ENCODE results near the gene OAF.
"Not testable (repeated sequence)": the region's sequence is repeated elsewhere in the genome, so short reads cannot be mapped to it uniquely, and the experiment has no call there.

Gene OAF

GRCh38 chr11:120210626-120211521 lies at the start of gene OAF:
Gene OAF (plus strand): TSS chr11:120211032. CDS start chr11:120211280, 248 bp downstream.
- no peak for DNase-seq (ENCODE audit: low read depth, low spot score)

GRCh38 chr11:120167659-120168058 lies 43.2 kb upstream of the OAF start:
- no peak for DNase-seq (ENCODE audit: low read depth, low spot score)

GRCh38 chr11:120168108-120168959 lies 42.5 kb upstream of the OAF start:
- no peak for DNase-seq (ENCODE audit: low read depth, low spot score)

- DNase-seq (ENCODE audit: low read depth, low spot score): no peak
Measured at GRCh38 chr11:120168960-120169681, 41.7 kb upstream of the OAF start.

GRCh38 chr11:120169981-120170698 lies 40.7 kb upstream of the OAF start:
- no peak for DNase-seq (ENCODE audit: low read depth, low spot score)

GRCh38 chr11:120170741-120171261 lies 40.0 kb upstream of the OAF start:
- DNase-seq (ENCODE audit: low read depth, low spot score): no peak

- no peak for DNase-seq (ENCODE audit: low read depth, low spot score)
Measured at GRCh38 chr11:120172054-120172911, 38.5 kb upstream of the OAF start.

- DNase-seq (ENCODE audit: low read depth, low spot score): no peak
Measured at GRCh38 chr11:120173019-120173705, 37.7 kb upstream of the OAF start.

- DNase-seq (ENCODE audit: low read depth, low spot score): no peak
Measured at GRCh38 chr11:120173807-120174206, 37.0 kb upstream of the OAF start.

- no peak for DNase-seq (ENCODE audit: low read depth, low spot score)
Measured at GRCh38 chr11:120174866-120175265, 36.0 kb upstream of the OAF start.

GRCh38 chr11:120178561-120179056 lies 32.2 kb upstream of the OAF start:
- DNase-seq (ENCODE audit: low read depth, low spot score): no peak

GRCh38 chr11:120179057-120179672 lies 31.7 kb upstream of the OAF start:
- DNase-seq (ENCODE audit: low read depth, low spot score): no peak

GRCh38 chr11:120180063-120180462 lies 30.8 kb upstream of the OAF start:
- not testable (repeated sequence) for DNase-seq (ENCODE audit: low read depth, low spot score)

- DNase-seq (ENCODE audit: low read depth, low spot score): no peak
Measured at GRCh38 chr11:120180551-120181232, 30.1 kb upstream of the OAF start.

- DNase-seq (ENCODE audit: low read depth, low spot score): no peak
Measured at GRCh38 chr11:120181376-120181975, 29.4 kb upstream of the OAF start.

- no peak for DNase-seq (ENCODE audit: low read depth, low spot score)
Measured at GRCh38 chr11:120182372-120182771, 28.5 kb upstream of the OAF start.

GRCh38 chr11:120182790-120183491 lies 27.9 kb upstream of the OAF start:
- no peak for DNase-seq (ENCODE audit: low read depth, low spot score)
